ENCODE measurements around the gene RIN3.
A peak's percentile ranks its signal among the peaks of the same experiment; 100 is the strongest.
"Not testable (repeated sequence)": the region's sequence is repeated elsewhere in the genome, so short reads cannot be mapped to it uniquely, and the experiment has no call there.

The RIN3 gene

DNA sequence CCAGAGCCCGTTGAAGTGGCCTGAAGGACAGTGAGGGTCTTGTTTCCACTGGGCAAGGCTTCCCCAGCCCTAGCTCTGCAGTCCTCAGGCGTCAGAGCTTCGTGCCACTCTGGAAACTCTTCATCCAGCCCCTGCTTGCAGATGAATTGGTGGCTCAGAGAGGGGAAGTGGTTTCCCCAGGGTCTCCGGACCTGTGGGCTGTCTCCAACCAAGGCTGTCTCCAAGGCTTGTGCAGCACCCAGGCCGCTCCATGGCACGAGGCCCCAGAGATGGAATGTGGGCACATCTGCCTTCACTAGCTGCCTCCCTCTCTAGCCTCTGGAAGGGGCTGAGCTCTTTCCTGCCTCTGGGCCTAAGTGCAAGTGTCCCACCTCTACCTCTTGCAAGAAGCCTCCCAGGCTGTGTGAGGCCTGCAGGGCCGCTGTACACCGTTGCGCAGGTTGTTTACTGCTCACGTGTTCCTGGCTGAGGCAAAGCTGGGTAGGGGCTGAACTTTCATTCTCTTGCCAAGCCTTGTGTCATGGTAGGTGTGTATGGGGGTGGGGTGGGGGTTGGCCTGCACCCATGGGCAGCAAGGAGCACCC lies 11.1 kb downstream of the RIN3 start:
- Mint-ChIP-seq H3K27ac (peak overlapping the region; percentile 76), H3K27me3 (no peaks in the 10 kb centered on the region), H3K4me1 (ENCODE audit: low read depth) (peaks cover 68% of the 10 kb centered on the region), H3K4me3 (no peak overlapping the region), H3K9me3 (ENCODE audit: low read depth) (peaks cover 9% of the 10 kb centered on the region), H3K36me3 (peaks cover 7% of the 10 kb centered on the region)

DNA sequence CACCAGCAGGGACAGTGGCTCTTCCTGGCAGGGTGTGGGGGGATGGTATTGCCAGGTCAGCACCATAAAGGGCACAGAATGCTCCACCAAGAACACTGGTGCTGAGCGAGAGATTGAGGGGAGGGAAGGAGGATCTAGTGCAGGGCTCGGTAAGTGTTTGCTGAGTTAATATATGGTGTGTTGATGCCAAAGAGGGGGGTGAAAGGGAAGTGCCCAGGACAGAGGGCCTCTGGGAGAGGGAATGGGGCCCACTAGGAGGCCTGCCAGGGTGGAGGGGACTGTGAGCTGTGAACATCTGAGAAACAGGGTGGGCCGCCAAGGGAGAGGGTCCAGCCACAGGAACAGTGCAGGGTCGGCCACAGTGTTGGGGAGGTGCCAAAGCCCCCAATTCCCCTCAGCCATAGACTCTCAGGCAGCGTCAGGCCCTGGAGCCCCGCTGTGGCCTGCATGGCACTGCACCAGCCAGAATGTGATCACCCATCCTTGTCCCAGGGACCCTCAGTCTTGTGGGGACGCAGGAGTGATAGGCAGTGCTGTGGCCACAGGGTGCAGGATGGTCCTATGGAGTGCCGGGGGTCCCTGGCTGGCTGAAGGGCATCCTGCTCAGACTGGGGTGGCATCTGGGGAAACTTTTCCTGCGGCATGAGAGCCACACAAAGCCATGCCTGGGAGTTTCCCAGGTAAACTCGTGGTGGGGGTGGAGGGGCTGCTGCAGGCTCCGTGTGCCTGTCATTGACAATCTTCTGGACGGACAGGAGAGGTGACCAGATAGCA lies 11.9 kb downstream of the RIN3 start:
- H3K4me3 Mint-ChIP-seq, result no peak overlapping the region

DNA sequence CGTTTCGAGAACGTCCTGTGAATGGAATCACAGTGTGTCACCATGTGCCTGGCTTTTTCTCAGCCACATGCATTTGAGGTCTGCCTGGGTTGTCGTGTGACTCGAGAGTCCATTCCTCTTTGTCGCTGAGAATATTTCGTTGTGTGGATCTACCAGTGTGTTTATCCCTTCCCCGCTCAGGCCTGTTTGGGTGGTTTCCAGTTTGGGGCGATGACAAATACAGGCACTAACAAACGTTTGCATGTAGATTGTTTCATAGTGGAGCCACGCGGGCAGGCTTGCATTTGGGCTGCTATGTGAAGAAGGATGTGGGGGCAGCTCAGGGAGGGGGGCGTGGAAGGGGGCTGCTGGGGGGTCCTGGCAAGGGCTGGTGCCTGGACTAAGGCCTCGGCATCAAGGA lies 14.1 kb downstream of the RIN3 start:
- peaks cover 76% of the 10 kb centered on the region for H3K4me1 Mint-ChIP-seq (ENCODE audit: low read depth)

More for the DNA sequence above, 11.9 kb downstream of the RIN3 start:
- H3K36me3 Mint-ChIP-seq, result peaks cover 7% of the 10 kb centered on the region
- H3K9me3 Mint-ChIP-seq (ENCODE audit: low read depth), result peaks cover 9% of the 10 kb centered on the region
- H3K27ac Mint-ChIP-seq, result peak overlapping the region; percentile 76
- peaks cover 72% of the 10 kb centered on the region for H3K4me1 Mint-ChIP-seq (ENCODE audit: low read depth)
- H3K27me3 Mint-ChIP-seq, result no peaks in the 10 kb centered on the region

DNA sequence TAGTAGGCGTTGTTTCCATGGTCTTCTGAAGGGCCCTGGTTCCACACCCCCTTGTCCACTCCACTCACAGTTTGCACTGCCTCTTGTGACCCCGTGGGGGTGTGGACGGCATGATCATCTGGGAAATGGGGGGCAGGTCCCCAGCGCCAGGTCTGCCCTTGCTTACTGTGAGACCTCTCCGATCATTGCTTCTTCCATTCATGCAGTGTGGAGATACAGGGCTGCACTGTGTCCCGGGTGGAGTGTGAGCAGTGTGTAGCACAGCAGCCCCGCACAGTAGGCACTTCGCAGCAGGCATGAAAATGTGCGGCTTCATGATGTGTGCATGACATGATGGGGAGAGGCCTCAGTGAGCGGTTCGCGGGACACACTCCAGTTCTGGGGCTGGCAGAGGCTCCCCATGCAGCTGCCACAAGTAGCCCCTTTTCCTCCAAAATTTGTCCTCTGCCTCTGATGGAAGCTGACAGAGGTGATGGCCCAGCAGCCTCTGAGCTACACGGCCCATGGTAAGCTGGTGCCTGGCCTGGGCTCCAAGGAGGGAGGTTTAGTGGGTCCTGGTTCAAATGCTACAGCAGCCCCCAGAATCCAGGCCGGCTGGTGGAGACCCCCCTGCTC lies 15.0 kb downstream of the RIN3 start:
- Mint-ChIP-seq H3K9me3 (ENCODE audit: low read depth) (no peaks in the 10 kb centered on the region), H3K4me3 (no peak overlapping the region), H3K4me1 (ENCODE audit: low read depth) (peaks cover 78% of the 10 kb centered on the region), H3K27me3 (no peaks in the 10 kb centered on the region), H3K27ac (peak overlapping the region; percentile 100), H3K36me3 (peaks cover 3% of the 10 kb centered on the region)

More for the DNA sequence above, 14.1 kb downstream of the RIN3 start:
- H3K4me3 Mint-ChIP-seq, result peak overlapping the region; percentile 23
- peak overlapping the region; percentile 81 for H3K27ac Mint-ChIP-seq
- no peaks in the 10 kb centered on the region for H3K9me3 Mint-ChIP-seq (ENCODE audit: low read depth)
- peaks cover 3% of the 10 kb centered on the region for H3K36me3 Mint-ChIP-seq
- H3K27me3 Mint-ChIP-seq, result no peaks in the 10 kb centered on the region

DNA sequence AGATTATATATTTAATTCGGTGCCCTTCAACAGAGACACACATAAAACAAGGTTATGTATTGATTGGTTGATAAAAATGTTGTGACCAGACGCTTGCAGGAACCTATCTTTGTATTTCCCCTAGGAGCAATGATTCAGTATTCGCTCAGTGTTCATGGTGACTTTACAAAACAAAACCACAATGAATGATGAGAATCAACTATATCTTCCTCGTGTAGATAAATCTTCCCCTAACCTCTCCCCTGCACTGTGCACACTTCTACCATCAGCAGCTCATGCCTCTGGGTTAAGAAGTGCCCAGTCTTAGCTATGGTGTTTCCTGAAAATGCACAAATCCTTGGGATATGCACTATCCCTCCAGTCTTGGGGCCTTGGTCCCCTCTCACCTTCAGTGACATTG lies 16.3 kb downstream of the RIN3 start:
- H3K36me3 Mint-ChIP-seq, result peaks cover 3% of the 10 kb centered on the region
- H3K9me3 Mint-ChIP-seq (ENCODE audit: low read depth), result no peaks in the 10 kb centered on the region
- peak overlapping the region; percentile 33 for H3K4me3 Mint-ChIP-seq
- H3K4me1 Mint-ChIP-seq (ENCODE audit: low read depth), result peaks cover 76% of the 10 kb centered on the region
- H3K27me3 Mint-ChIP-seq, result no peaks in the 10 kb centered on the region
- peak overlapping the region; percentile 100 for H3K27ac Mint-ChIP-seq

DNA sequence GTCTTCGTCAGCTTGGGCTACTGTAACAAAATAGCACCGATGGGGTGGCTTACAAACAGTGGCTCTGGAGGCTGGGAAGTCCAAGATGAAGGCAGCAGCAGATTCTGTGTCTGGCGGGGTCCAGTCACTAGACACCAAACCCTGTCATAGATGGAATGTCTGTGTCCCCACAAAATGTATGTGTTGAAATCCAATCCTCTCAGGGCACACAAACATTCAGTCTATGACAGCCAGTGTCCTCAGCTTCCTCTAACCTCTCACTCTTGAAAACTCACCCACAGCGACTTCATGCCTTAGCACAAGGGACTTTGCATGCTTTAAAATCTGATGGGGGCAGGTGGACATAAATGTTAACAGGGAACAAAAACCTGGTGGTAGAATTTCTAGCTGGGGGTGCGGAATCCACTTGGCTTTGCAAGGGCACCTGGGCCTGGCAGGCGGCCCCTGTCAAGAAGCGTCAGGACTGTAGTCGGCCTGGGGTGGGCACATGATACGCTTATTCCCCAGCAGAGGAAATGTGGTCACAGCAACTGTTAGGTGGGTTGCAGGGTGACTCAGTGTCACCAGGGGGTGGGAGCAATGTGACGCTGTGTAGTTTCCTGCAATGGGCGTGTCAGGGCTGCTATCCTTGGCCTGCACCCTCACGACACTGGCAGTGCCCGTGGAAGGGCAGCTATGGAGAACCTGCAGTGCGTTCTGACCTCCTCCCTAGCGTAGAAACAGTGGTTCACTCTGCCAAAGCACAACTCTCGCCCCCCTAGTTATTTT lies 17.7 kb downstream of the RIN3 start:
- no peaks in the 10 kb centered on the region for H3K9me3 Mint-ChIP-seq (ENCODE audit: low read depth)
- H3K27me3 Mint-ChIP-seq, result no peaks in the 10 kb centered on the region
- peak overlapping the region; percentile 86 for H3K4me3 Mint-ChIP-seq
- H3K27ac Mint-ChIP-seq, result peak overlapping the region; percentile 100
- H3K36me3 Mint-ChIP-seq, result peaks cover 6% of the 10 kb centered on the region
- H3K4me1 Mint-ChIP-seq (ENCODE audit: low read depth), result peaks cover 80% of the 10 kb centered on the region

DNA sequence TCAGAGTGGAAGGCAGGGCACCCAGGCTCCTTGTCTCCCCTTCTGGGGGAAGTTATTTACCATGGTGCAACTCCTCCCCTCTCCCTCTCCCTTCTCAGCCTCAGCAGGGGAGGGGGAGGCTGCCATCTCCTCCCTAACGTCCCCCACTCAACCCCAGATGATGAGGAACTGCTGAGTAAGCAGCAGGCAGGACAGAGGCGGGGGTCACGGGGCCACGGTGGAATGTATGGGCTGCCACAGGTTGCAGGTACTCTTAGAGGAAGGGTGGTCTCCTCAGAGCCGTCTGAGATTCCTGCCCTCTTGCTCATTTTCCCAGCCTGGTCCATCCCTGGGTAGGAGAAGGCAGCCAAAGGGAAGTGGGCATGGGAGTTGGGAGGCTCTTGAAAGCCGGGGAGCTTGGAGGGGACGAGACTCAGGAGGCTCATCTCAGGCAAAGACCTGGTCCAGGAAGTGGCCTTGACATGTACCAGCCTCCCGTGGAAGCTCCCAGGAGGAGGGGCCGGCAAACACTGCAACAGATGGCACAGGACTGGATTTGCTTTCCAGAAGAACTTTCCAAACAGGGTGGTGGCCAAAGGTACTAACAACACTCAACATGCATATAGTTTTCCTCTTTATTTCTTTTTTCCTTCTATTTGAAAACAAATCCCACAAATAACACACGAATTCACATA lies 19.0 kb downstream of the RIN3 start:
- Mint-ChIP-seq H3K4me3 (peak overlapping the region; percentile 7), H3K4me1 (ENCODE audit: low read depth) (peaks cover 83% of the 10 kb centered on the region), H3K27me3 (no peaks in the 10 kb centered on the region), H3K27ac (peak overlapping the region; percentile 100), H3K36me3 (peaks cover 6% of the 10 kb centered on the region), H3K9me3 (ENCODE audit: low read depth) (no peaks in the 10 kb centered on the region)

DNA sequence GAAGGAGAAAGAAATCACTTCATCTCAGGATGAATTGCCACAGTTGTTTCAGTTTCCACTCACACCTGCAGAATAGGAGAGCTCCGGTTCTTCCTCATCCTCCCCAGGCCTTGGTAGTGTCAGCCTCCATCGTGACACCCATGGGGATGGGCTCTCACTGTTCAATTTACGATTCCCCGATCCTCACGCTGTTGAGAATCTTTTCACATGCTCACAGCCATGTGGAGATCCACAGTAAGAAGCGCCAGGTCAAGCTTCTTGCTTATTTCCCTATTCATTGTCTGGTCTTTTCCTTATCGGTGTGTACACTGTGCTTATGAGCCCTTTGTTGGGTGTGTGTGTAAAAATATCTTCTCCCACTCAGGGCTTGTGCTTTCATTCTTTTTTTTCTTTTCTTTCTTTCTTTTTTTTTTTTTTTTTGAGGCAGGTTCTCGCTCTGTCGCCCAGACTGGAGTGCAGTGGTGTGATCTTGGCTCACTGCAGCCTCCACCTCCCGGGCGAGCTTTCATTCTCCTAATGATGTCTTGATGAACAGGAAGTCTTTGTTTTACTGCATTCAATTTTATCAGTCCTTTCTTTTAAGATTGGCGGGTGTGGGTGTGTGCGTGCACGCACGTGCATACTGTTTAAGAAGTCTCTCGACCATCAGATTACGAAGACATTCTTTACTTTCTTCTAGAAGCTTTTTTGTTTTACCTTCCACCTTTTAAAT lies 21.5 kb downstream of the RIN3 start:
- peaks cover 6% of the 10 kb centered on the region for H3K36me3 Mint-ChIP-seq
- H3K9me3 Mint-ChIP-seq (ENCODE audit: low read depth), result no peaks in the 10 kb centered on the region
- H3K4me1 Mint-ChIP-seq (ENCODE audit: low read depth), result peaks cover 84% of the 10 kb centered on the region
- H3K4me3 Mint-ChIP-seq, result peak overlapping the region; percentile 78
- no peaks in the 10 kb centered on the region for H3K27me3 Mint-ChIP-seq
- peak overlapping the region; percentile 92 for H3K27ac Mint-ChIP-seq

DNA sequence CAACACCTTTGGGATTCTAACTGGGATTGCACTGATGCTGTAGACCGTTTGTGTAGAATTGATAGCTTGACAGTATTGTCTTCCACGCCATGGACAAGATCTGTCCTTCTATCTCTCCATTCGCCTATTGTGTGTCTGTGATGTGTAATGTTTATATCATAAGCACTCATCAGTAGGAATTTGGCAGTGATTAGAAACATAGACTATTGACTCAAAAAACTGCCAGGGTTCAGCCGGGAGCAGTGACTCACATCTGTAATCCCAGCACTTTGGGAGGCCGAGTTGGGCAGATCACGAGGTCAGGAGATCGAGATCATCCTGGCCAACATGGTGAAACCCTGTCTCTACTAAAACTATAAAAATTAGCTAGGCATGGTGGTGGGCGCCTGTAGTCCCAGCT lies 22.6 kb downstream of the RIN3 start:
- peak overlapping the region; percentile 28 for H3K27ac Mint-ChIP-seq
- not testable (repeated sequence) for H3K36me3 Mint-ChIP-seq

DNA sequence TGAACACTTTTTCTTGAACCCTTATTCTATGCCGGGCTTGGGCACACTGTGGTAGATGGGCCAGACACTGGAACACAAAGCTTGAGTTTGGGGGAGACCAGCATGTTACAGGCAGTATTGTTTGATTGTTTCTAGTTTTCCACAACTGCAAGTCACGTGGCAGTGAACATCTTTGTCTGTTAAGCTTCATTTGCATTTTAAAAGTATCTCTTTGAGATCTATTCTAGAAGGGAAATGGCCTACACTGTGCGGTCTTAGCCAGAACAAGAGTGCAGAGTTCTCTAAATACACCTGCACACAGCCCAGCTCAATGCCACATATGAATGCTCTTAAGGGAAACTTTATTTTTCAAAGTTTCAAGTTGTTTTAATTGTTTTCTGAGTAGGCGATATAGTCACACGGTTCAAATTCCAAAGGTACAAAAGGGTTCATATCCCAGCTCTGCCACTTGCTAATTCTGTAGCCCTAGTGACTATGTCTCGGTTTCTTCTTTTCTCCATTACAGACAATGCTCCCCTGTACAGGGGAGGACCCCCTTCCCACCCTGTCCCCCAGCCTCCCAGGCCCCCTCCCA lies 24.9 kb downstream of the RIN3 start:
- peaks cover 2% of the 10 kb centered on the region for H3K36me3 Mint-ChIP-seq
- peaks cover 78% of the 10 kb centered on the region for H3K4me1 Mint-ChIP-seq (ENCODE audit: low read depth)
- no peaks in the 10 kb centered on the region for H3K27me3 Mint-ChIP-seq
- H3K9me3 Mint-ChIP-seq (ENCODE audit: low read depth), result no peaks in the 10 kb centered on the region
- peak overlapping the region; percentile 75 for H3K27ac Mint-ChIP-seq
- H3K4me3 Mint-ChIP-seq, result peak overlapping the region; percentile 35

More for the DNA sequence above, 22.6 kb downstream of the RIN3 start:
- Mint-ChIP-seq H3K4me1 (ENCODE audit: low read depth) (peaks cover 84% of the 10 kb centered on the region), H3K4me3 (peak overlapping the region; percentile 67)
- not testable (repeated sequence) for H3K9me3 Mint-ChIP-seq (ENCODE audit: low read depth); H3K27me3 Mint-ChIP-seq

DNA sequence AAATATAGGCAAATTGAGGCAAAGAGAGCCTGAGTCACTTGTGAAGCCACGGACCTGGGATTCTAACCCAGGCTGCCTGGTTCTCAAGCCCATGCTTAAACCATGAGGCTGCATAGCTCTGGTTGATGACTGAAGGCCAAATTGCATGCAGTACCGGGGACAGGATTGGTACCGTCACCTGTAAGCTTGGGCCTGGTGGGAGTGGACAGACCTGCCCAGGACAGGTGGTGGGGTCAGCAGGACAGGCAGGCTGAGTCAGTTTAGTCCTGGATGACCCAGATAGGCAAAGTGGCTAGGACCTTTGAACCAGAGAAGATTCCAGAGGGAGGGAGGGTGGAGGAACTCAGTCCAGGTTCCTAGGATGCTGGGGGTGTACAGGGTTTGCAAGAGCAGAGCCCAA lies 25.8 kb downstream of the RIN3 start:
- Mint-ChIP-seq H3K27ac (peak overlapping the region; percentile 61), H3K4me3 (no peak overlapping the region), H3K36me3 (peaks cover 2% of the 10 kb centered on the region), H3K4me1 (ENCODE audit: low read depth) (peaks cover 76% of the 10 kb centered on the region), H3K9me3 (ENCODE audit: low read depth) (no peaks in the 10 kb centered on the region), H3K27me3 (no peaks in the 10 kb centered on the region)

DNA sequence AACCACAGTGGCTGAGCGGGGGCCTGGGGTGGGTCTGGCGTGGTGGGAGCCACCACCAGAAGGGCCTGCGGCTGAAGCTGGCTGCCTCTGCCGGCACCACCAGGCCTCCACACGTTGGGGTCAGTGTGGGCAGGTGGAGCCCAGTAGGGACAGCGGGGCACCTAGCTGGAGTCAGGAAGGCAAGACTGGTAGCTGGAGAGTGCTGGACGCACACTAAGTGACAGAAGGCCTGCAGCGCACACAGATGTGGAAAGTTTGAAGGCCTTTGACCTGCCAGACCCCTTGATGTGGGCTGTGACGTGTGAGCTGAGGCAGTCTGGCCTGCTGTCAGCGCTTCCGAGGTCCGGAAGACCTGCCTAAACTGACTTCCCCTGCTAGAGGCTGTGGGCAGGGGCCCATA lies 26.3 kb downstream of the RIN3 start:
- peaks cover 2% of the 10 kb centered on the region for H3K36me3 Mint-ChIP-seq
- H3K4me1 Mint-ChIP-seq (ENCODE audit: low read depth), result peaks cover 74% of the 10 kb centered on the region
- H3K4me3 Mint-ChIP-seq, result no peak overlapping the region
- H3K27ac Mint-ChIP-seq, result no peak overlapping the region
- H3K27me3 Mint-ChIP-seq, result no peaks in the 10 kb centered on the region
- H3K9me3 Mint-ChIP-seq (ENCODE audit: low read depth), result no peaks in the 10 kb centered on the region

DNA sequence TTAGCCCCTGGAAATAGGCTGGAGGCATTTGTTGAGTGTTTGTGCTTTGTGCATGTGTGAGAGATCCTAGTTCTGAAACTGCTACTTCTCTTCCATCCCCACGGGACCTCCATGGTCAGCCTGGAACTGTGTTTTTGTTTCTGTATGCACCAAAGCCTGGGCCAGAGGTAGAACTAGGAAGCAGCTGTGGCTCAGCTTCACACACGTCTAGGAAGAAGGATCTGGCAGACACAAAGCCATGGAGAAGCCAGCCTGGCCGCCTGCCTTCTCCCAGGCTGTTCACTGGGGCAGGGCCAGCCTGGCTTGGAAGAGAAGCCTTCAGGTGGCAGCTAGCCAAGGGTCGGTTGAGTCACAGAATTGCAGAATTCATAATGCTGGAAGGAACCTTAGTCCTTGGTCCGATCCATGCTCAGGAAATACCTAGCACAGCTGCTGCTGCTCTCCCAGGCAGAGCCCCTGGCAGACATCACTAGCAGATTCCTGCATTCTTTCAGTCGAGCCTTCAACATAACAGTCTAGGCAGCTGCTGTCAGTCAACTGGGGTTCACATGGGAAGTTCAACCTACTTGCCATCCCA lies 27.0 kb downstream of the RIN3 start:
- H3K4me3 Mint-ChIP-seq, result peak overlapping the region; percentile 22
- no peaks in the 10 kb centered on the region for H3K36me3 Mint-ChIP-seq
- peaks cover 68% of the 10 kb centered on the region for H3K4me1 Mint-ChIP-seq (ENCODE audit: low read depth)
- H3K27ac Mint-ChIP-seq, result peak overlapping the region; percentile 85
- H3K27me3 Mint-ChIP-seq, result no peaks in the 10 kb centered on the region
- no peaks in the 10 kb centered on the region for H3K9me3 Mint-ChIP-seq (ENCODE audit: low read depth)
